Endothelial cell of umbilical vein (primary cell): Measurements from ENCODE around the gene KY. TPM values are rescaled to one million over a fixed set of nuclear protein-coding genes. Genes with fewer than 3 reads are reported as not detected.

Experiments used
- BruUV-seq: library from RNA; stranded (reverse); fragments of 400-500 nt; replicated peaks from 2 replicates; lab custom pipeline; 2021; lab: Mats Ljungman, UMichigan
- CTCF ChIA-PET: fragments of 300-600, 350-600 bp; sonication (Branson Sonifier 250); formaldehyde crosslinking; loops from one replicate; lab custom pipeline; 2021; ENCODE audit warnings: antibody characterized with exemption, inconsistent platforms; lab: Charles Lee
- POLR2A ChIA-PET: fragments of 300-600, 350-600 bp; sonication (Branson Sonifier 250); formaldehyde crosslinking; loops from one replicate; lab custom pipeline; 2021; ENCODE audit warnings: antibody characterized with exemption, inconsistent platforms; lab: Charles Lee
- DNase-seq: peaks from one replicate; pipeline ENCODE4 v3.0.0-alpha.2; 2011; ENCODE audit warnings: low read depth, low spot score
- FAIRE-seq: peaks from 2 replicates; lab custom pipeline; 2011; peaks lifted over from hg19 to GRCh38; lab: Jason Lieb, UNC
- H2AFZ ChIP-seq: 2 replicates; pipeline ENCODE4 v1.6.0; 2012; ENCODE audit warnings: low read depth, low read length, control low read depth, inconsistent platforms
- H3K27ac ChIP-seq: 2 replicates; pipeline ENCODE4 v1.5.1; 2011; ENCODE audit warnings: low read depth, mild to moderate bottlenecking, control low read depth, low read length, moderate library complexity; ENCODE audit not compliant: insufficient read depth
- H3K27me3 ChIP-seq, 2 experiments: 2 replicates each; pipeline versions ENCODE4 v1.6.0 to v1.6.1; 2011; ENCODE audit warnings: low read length in 2 of 2, mixed read lengths in 1 of 2; ENCODE audit not compliant: control insufficient read depth in 2 of 2, insufficient read depth in 2 of 2
- H3K36me3 ChIP-seq, 2 experiments: 2 replicates in 1 of 2; 3 replicates in 1 of 2; pipeline ENCODE4 v1.5.1; 2011; ENCODE audit warnings: low read length in 2 of 2, mild to moderate bottlenecking in 1 of 2, moderate library complexity in 1 of 2; ENCODE audit not compliant: control insufficient read depth in 2 of 2, insufficient read depth in 2 of 2; ENCODE audit errors: extremely low read depth in 1 of 2
- H3K4me1 ChIP-seq: 3 replicates; pipeline ENCODE4 v1.5.1; 2011; ENCODE audit warnings: mild to moderate bottlenecking, low read length; ENCODE audit not compliant: control insufficient read depth, insufficient read depth; ENCODE audit errors: extremely low read depth
- H3K4me2 ChIP-seq: 2 replicates; pipeline ENCODE4 v1.6.1; 2011; ENCODE audit warnings: low read length, control low read depth, mixed read lengths; ENCODE audit not compliant: insufficient read depth
- H3K4me3 ChIP-seq, 3 experiments: fragments of 200-600 bp in 1 of 3; sonication (generic), shearing (Covaris generic) in 1 of 3; replicated peaks in 1 of 3; 2 replicates each; pipeline ENCODE4 v1.5.1; 2011 to 2016; ENCODE audit warnings: control low read depth in 3 of 3, low read length in 3 of 3, mild to moderate bottlenecking in 2 of 3, inconsistent platforms in 1 of 3, low read depth in 1 of 3, moderate library complexity in 1 of 3; ENCODE audit not compliant: insufficient read depth in 1 of 3
- H3K79me2 ChIP-seq: 2 replicates; pipeline ENCODE4 v1.6.0; 2012; ENCODE audit warnings: low read length, inconsistent platforms; ENCODE audit not compliant: control insufficient read depth, insufficient read depth
- H3K9ac ChIP-seq: replicated peaks from 2 replicates; pipeline ENCODE3; 2011; ENCODE audit warnings: low read length, control low read depth; ENCODE audit not compliant: insufficient read depth; ENCODE audit errors: extremely low read depth
- H3K9me1 ChIP-seq: replicated peaks from 3 replicates; pipeline ENCODE4 v1.6.0; 2011; ENCODE audit warnings: mild to moderate bottlenecking, low read length; ENCODE audit not compliant: control insufficient read depth, insufficient read depth; ENCODE audit errors: extremely low read depth
- H3K9me3 ChIP-seq: replicated peaks from 2 replicates; pipeline ENCODE4 v1.5.1; 2012; ENCODE audit warnings: low read length, inconsistent platforms; ENCODE audit not compliant: control insufficient read depth, insufficient read depth
- H4K20me1 ChIP-seq: replicated peaks from 2 replicates; pipeline ENCODE3; 2011; ENCODE audit warnings: mild to moderate bottlenecking, low read length; ENCODE audit not compliant: control insufficient read depth, insufficient read depth; ENCODE audit errors: extremely low read depth
- GATA2 ChIP-seq: IDR thresholded peaks from 2 replicates; pipeline ENCODE4 v1.7.0; 2011; ENCODE audit warnings: low read depth, mild to moderate bottlenecking, moderate library complexity, mixed read lengths, low read length; ENCODE audit not compliant: insufficient read length, insufficient read depth
- JUN ChIP-seq: IDR thresholded peaks from 2 replicates; pipeline ENCODE4 v1.6.1; 2011; ENCODE audit warnings: borderline replicate concordance, low read depth; ENCODE audit not compliant: insufficient read length, insufficient read depth
- MAX ChIP-seq: IDR thresholded peaks from 2 replicates; pipeline ENCODE4 v1.6.1; 2011; ENCODE audit not compliant: insufficient read depth, insufficient read length
- MYC ChIP-seq: IDR thresholded peaks from one replicate; pipeline ENCODE4 v1.6.1; 2011; ENCODE audit warnings: mild to moderate bottlenecking, low read depth, low read length
- POLR2AphosphoS5 ChIP-seq: IDR thresholded peaks from 2 replicates; pipeline ENCODE4 v1.6.1; 2012; ENCODE audit warnings: low read depth, mild to moderate bottlenecking, control low read depth, low read length, moderate library complexity; ENCODE audit not compliant: insufficient read depth
- dilution Hi-C: fragments of 300-500 bp; cut with MboI; formaldehyde crosslinking; loops from one replicate; pipeline ENCODE4 v1.15.0; 2019; ENCODE audit warnings: low sequenced_read_pairs; ENCODE audit not compliant: extremely low pct_ligation_motif_present
- intact Hi-C: fragments of 100-400 bp; cut with micrococcal nuclease; formaldehyde crosslinking; loops from one replicate; pipeline ENCODE4 v1.10.0; 2022
- polyA plus RNA-seq, 4 experiments: library from polyadenylated mRNA; depleted of rRNA in 3 of 4; stranded (reverse) in 3 of 4; unstranded in 1 of 4; fragments of >200 nt; gene quantifications; 2 replicates each; pipeline versions ENCODE4 v1.2.1 to v1.2.3, GENCODE V29; 2011 to 2012; ENCODE audit warnings: missing spikeins in 1 of 4
- total RNA-seq: library from RNA; stranded (reverse); gene quantifications from 2 replicates; pipeline ENCODE4 v1.2.3, GENCODE V29; 2021
- TF ChIP-seq, protein P1 (sequence below), 2 donors: IDR thresholded peaks; 1 replicate in 1 of 2; 2 replicates in 1 of 2; pipeline ENCODE4 v1.5.1; 2011; ENCODE audit warnings: low read length in 2 of 2, mild to moderate bottlenecking in 2 of 2, moderate library complexity in 2 of 2, control low read depth in 1 of 2, inconsistent platforms in 1 of 2, low read depth in 1 of 2; ENCODE audit not compliant: insufficient read depth in 1 of 2; ENCODE audit errors: extremely low read depth in 1 of 2

KY gene
- total and polyA plus RNA-seq, 2 donors (not counting 3 experiments of a cell fraction or from before 2014, with no cell fraction given), result not detected

GRCh38 chr3:134660046-134660441 lies 9.2 kb upstream of the KY start:
- Histone ChIP-seq H3K4me1 (no peaks in the 10 kb centered on the region), H3K9me3 (no peaks in the 10 kb centered on the region), H2AFZ (no peak overlapping the region), H3K9me1 (no peaks in the 10 kb centered on the region), H3K79me2 (no peaks in the 10 kb centered on the region), H4K20me1 (no peaks in the 10 kb centered on the region), H3K27me3 (no peaks in the 10 kb centered on the region), H3K9ac (no peak overlapping the region), H3K4me2 (no peak overlapping the region), H3K4me3 (no peak overlapping the region), H3K36me3 (no peaks in the 10 kb centered on the region), H3K27ac (no peak overlapping the region)
- intact Hi-C loops, result no loop called here
- ChIA-PET CTCF (no interaction called here), POLR2A (no interaction called here)
- dilution Hi-C loops, result no loop called here
- no peak for TF ChIP-seq JUN
- TF ChIP-seq POLR2AphosphoS5, result no peak
- TF ChIP-seq MAX, result no peak
- FAIRE-seq (no peak), DNase-seq (no peak)
- no TSS peak for BruUV-seq

DNA sequence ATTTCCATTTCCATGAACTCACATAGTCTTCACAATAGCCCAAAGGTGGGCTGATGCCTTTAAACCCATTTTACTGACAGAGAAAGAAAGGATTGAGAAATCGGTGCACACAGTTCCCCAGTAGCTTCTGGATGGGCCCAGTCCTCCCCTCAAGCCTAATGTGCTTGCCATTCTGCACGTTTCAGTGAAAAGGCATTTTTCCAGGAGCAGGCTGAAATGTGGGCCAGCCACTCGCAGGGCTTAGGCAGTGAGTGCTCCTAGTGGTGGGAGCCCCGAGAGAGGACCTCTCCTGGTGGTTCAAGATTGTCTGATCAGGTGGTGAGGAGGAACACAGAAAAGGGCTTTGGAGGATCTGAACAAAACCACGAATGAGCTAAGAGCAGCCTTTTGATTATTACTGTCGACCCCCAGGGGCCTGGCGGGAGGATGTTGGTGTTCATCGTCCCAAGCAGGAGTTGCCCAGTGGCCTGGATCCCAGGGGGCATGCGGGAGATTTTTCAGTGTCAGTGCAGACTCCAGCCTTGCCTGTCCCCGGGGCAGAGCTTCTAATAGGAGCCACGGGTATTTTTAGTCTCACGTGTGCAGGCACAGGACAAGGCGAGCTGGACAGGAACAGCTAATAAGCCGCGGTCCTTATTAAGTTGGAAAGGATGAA lies 8.7 kb upstream of the KY start:
- POLR2A ChIA-PET, result no interaction called here

More for the DNA sequence above, 8.7 kb upstream of the KY start:
- CTCF ChIA-PET, result interaction anchor here (1.0 kb wide), 2 partner anchors 19 to 48 kb away, joined by 3 read pairs; no protein-coding TSS in a partner anchor
- no peak for FAIRE-seq
- H3K9me3 ChIP-seq, result no peaks in the 10 kb centered on the region
- H3K27me3 ChIP-seq, result no peaks in the 10 kb centered on the region
- no peak overlapping the region for H3K9ac ChIP-seq
- intact Hi-C loops, result no loop called here
- no peak for DNase-seq
- H3K9me1 ChIP-seq, result no peaks in the 10 kb centered on the region
- dilution Hi-C loops, result no loop called here
- no peaks in the 10 kb centered on the region for H3K79me2 ChIP-seq
- no peak overlapping the region for H3K4me2 ChIP-seq
- no peaks in the 10 kb centered on the region for H3K36me3 ChIP-seq
- no peaks in the 10 kb centered on the region for H3K4me1 ChIP-seq
- no peak overlapping the region for H2AFZ ChIP-seq
- H4K20me1 ChIP-seq, result no peaks in the 10 kb centered on the region
- BruUV-seq, result no TSS peak
- H3K27ac ChIP-seq, result no peak overlapping the region
- TF ChIP-seq POLR2AphosphoS5 (no peak), GATA2 (no peak), MYC (no peak), MAX (no peak)
- TF ChIP-seq, protein P1, sequence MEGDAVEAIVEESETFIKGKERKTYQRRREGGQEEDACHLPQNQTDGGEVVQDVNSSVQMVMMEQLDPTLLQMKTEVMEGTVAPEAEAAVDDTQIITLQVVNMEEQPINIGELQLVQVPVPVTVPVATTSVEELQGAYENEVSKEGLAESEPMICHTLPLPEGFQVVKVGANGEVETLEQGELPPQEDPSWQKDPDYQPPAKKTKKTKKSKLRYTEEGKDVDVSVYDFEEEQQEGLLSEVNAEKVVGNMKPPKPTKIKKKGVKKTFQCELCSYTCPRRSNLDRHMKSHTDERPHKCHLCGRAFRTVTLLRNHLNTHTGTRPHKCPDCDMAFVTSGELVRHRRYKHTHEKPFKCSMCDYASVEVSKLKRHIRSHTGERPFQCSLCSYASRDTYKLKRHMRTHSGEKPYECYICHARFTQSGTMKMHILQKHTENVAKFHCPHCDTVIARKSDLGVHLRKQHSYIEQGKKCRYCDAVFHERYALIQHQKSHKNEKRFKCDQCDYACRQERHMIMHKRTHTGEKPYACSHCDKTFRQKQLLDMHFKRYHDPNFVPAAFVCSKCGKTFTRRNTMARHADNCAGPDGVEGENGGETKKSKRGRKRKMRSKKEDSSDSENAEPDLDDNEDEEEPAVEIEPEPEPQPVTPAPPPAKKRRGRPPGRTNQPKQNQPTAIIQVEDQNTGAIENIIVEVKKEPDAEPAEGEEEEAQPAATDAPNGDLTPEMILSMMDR (IDR thresholded peaks at IDR 0.05; ENCODE audit: extremely low read depth in 1 of 2, insufficient read depth in 1 of 2, low read depth in 1 of 2, low read length in 2 of 2), result no peak
- no peak overlapping the region for H3K4me3 ChIP-seq
